IMR-90 (cell line): ENCODE results near the gene MMP8. TPM values are rescaled to one million over a fixed set of nuclear protein-coding genes. Genes with fewer than 3 reads are reported as not detected.

Source experiments
- ATAC-seq: fragments of 200-7000 bp; cut with Tn5 transposase; 2 replicates; pipeline ENCODE4 v1.9.1; 2020; ENCODE audit warnings: low read depth, mild to moderate bottlenecking, moderate library complexity
- BruUV-seq: library from RNA; stranded (reverse); fragments of 400-500 nt; replicated peaks from 2 replicates; lab custom pipeline; 2021; lab: Mats Ljungman, UMichigan
- CTCF ChIA-PET: fragments of 300-600 bp; formaldehyde crosslinking; extraction: SDS; loops from one replicate; lab custom pipeline; 2021; ENCODE audit warnings: antibody characterized with exemption; lab: Yijun Ruan, JAX
- POLR2A ChIA-PET: fragments of 300-600 bp; sonication (Branson Sonifier 250); formaldehyde crosslinking; loops from one replicate; lab custom pipeline; 2022; ENCODE audit warnings: antibody characterized with exemption; ENCODE audit not compliant: unreplicated experiment; lab: Charles Lee
- DNase-seq: peaks from one replicate; pipeline ENCODE4 v3.0.0; 2013
- H2AFZ ChIP-seq: replicated peaks from 2 replicates; pipeline ENCODE3; 2013; ENCODE audit warnings: low read length, mild to moderate bottlenecking; ENCODE audit not compliant: poor library complexity
- H2AK5ac ChIP-seq: 2 replicates; pipeline ENCODE4 v1.6.1; 2013; ENCODE audit warnings: low read depth, low read length, inconsistent platforms
- H2AK9ac ChIP-seq: replicated peaks from 2 replicates; pipeline ENCODE3; 2013; ENCODE audit warnings: mild to moderate bottlenecking, low read depth, low read length, moderate library complexity; ENCODE audit not compliant: poor library complexity
- H2BK120ac ChIP-seq: 2 replicates; pipeline ENCODE4 v1.6.1; 2013; ENCODE audit warnings: low read depth, low read length, inconsistent platforms
- H2BK15ac ChIP-seq: 3 replicates; pipeline ENCODE4 v1.6.1; 2013; ENCODE audit warnings: low read depth, low read length, inconsistent platforms
- H2BK20ac ChIP-seq: 2 replicates; pipeline ENCODE4 v1.6.1; 2013; ENCODE audit warnings: low read depth, mild to moderate bottlenecking, inconsistent platforms, low read length, moderate library complexity
- H2BK5ac ChIP-seq: 2 replicates; pipeline ENCODE4 v1.6.1; 2013; ENCODE audit warnings: mild to moderate bottlenecking, low read depth, low read length, inconsistent platforms; ENCODE audit not compliant: poor library complexity, severe bottlenecking
- H3K14ac ChIP-seq: replicated peaks from 2 replicates; pipeline ENCODE4 v1.6.1; 2013; ENCODE audit warnings: low read depth, low read length, inconsistent platforms
- H3K18ac ChIP-seq: 2 replicates; pipeline ENCODE4 v1.6.1; 2013; ENCODE audit warnings: low read depth, low read length, control low read depth
- H3K23ac ChIP-seq: 2 replicates; pipeline ENCODE4 v1.6.1; 2013; ENCODE audit warnings: low read depth, low read length, inconsistent platforms
- H3K27ac ChIP-seq: 2 replicates; pipeline ENCODE4 v1.5.1; 2013; ENCODE audit warnings: mild to moderate bottlenecking, control low read depth, low read length; ENCODE audit not compliant: insufficient read depth
- H3K27me3 ChIP-seq: 2 replicates; pipeline ENCODE4 v1.6.1; 2013; ENCODE audit warnings: low read length; ENCODE audit not compliant: control insufficient read depth, insufficient read depth
- H3K36me3 ChIP-seq: 2 replicates; pipeline ENCODE4 v1.6.1; 2013; ENCODE audit warnings: low read length, mixed read lengths; ENCODE audit not compliant: control insufficient read depth, insufficient read depth
- H3K4ac ChIP-seq: 2 replicates; pipeline ENCODE4 v1.6.1; 2013; ENCODE audit warnings: low read depth, low read length, inconsistent platforms
- H3K4me1 ChIP-seq: 2 replicates; pipeline ENCODE4 v1.6.1; 2013; ENCODE audit warnings: low read length, mixed read lengths; ENCODE audit not compliant: control insufficient read depth, insufficient read depth
- H3K4me2 ChIP-seq: 2 replicates; pipeline ENCODE4 v1.6.1; 2013; ENCODE audit warnings: low read depth, mild to moderate bottlenecking, control low read depth, low read length, moderate library complexity
- H3K4me3 ChIP-seq: 2 replicates; pipeline ENCODE4 v1.5.1; 2013; ENCODE audit warnings: low read depth, mild to moderate bottlenecking, control low read depth, low read length, moderate library complexity; ENCODE audit not compliant: insufficient read depth
- H3K56ac ChIP-seq: 2 replicates; pipeline ENCODE4 v1.6.1; 2013; ENCODE audit warnings: low read length, inconsistent platforms; ENCODE audit not compliant: insufficient read depth; ENCODE audit errors: extremely low read depth
- H3K79me1 ChIP-seq, 2 experiments: 2 replicates each; pipeline ENCODE4 v1.6.1; 2013; ENCODE audit warnings: low read length in 2 of 2, inconsistent platforms in 1 of 2, low read depth in 1 of 2
- H3K9ac ChIP-seq: 2 replicates; pipeline ENCODE4 v1.6.1; 2013; ENCODE audit warnings: low read depth, low read length, control low read depth
- H3K9me1 ChIP-seq: 2 replicates; pipeline ENCODE4 v1.6.1; 2013; ENCODE audit warnings: low read length, inconsistent platforms; ENCODE audit not compliant: insufficient read depth
- H3K9me3 ChIP-seq: 2 replicates; pipeline ENCODE4 v1.6.1; 2013; ENCODE audit warnings: low read length; ENCODE audit not compliant: control insufficient read depth, insufficient read depth
- H4K20me1 ChIP-seq: 2 replicates; pipeline ENCODE4 v1.6.1; 2013; ENCODE audit warnings: low read length, inconsistent platforms; ENCODE audit not compliant: insufficient read depth
- H4K5ac ChIP-seq: 2 replicates; pipeline ENCODE4 v1.6.1; 2013; ENCODE audit warnings: mild to moderate bottlenecking, low read depth, low read length, control low read depth
- H4K8ac ChIP-seq, 2 experiments: 2 replicates each; pipeline ENCODE4 v1.6.1; 2013; ENCODE audit warnings: low read depth in 2 of 2, low read length in 2 of 2, control low read depth in 1 of 2, inconsistent platforms in 1 of 2
- H4K91ac ChIP-seq: 2 replicates; pipeline ENCODE4 v1.6.1; 2013; ENCODE audit warnings: low read depth, low read length, inconsistent platforms; ENCODE audit not compliant: insufficient read depth
- BHLHE40 ChIP-seq: fragments of 150-350 bp; IDR thresholded peaks from 2 replicates; pipeline ENCODE4 v1.6.1; 2016; ENCODE audit warnings: mild to moderate bottlenecking, low read depth, low read length
- CHD1 ChIP-seq: IDR thresholded peaks from 2 replicates; pipeline ENCODE4 v1.6.1; 2012; ENCODE audit warnings: low read depth, low read length, improper control_type of control experiment
- FOS ChIP-seq: fragments of 150-350 bp; IDR thresholded peaks from 2 replicates; pipeline ENCODE4 v1.6.1; 2016; ENCODE audit warnings: low read depth, low read length
- MAFK ChIP-seq: IDR thresholded peaks from 2 replicates; pipeline ENCODE4 v1.6.1; 2012; ENCODE audit warnings: low read depth, low read length, improper control_type of control experiment
- MXI1 ChIP-seq: IDR thresholded peaks from 2 replicates; pipeline ENCODE4 v1.6.1; 2012; ENCODE audit warnings: low read depth, mild to moderate bottlenecking, low read length, moderate library complexity, borderline replicate concordance
- POLR2A ChIP-seq: IDR thresholded peaks from 2 replicates; pipeline ENCODE4 v1.6.1; 2012; ENCODE audit warnings: mild to moderate bottlenecking, low read depth, low read length
- RAD21 ChIP-seq: IDR thresholded peaks from 2 replicates; pipeline ENCODE4 v1.6.1; 2012; ENCODE audit warnings: low read length, improper control_type of control experiment
- RFX5 ChIP-seq: IDR thresholded peaks from 2 replicates; pipeline ENCODE4 v1.8.0; 2012; ENCODE audit warnings: low read depth, mild to moderate bottlenecking, low read length, moderate library complexity
- WGBS, 2 experiments: methylation state at CpG; one replicate each; pipeline versions ENCODE4 v1.1.5 to v1.1.7; 2013; ENCODE audit warnings: missing lambda C conversion rate in 2 of 2; ENCODE audit not compliant: insufficient read length in 1 of 2; ENCODE audit errors: extremely low coverage in 2 of 2; 5-methylcytosine and 5-hydroxymethylcytosine counted together
- dilution Hi-C: fragments of 300-500 bp; cut with HindIII; formaldehyde crosslinking; loops from one replicate; pipeline ENCODE4 v1.14.3; 2018; ENCODE audit warnings: low sequenced_read_pairs; ENCODE audit not compliant: unreplicated experiment
- in situ Hi-C: fragments of 300-500 bp; cut with MboI; formaldehyde crosslinking; loops from 3 replicates; pipeline ENCODE4 v1.14.3; 2019; ENCODE audit warnings: low sequenced_read_pairs, inconsistent platforms, mixed read lengths
- intact Hi-C: fragments of 100-400 bp; cut with micrococcal nuclease; formaldehyde crosslinking; loops from 2 replicates; pipeline ENCODE4 v1.10.0; 2022
- polyA plus RNA-seq, 3 experiments: library from polyadenylated mRNA; depleted of rRNA; stranded (reverse); fragments of >200 nt; gene quantifications; 2 replicates each; pipeline ENCODE4 v1.2.3, GENCODE V29; 2012; ENCODE audit warnings: low replicate concordance in 1 of 3
- total RNA-seq: library from RNA; depleted of rRNA; stranded (reverse); fragments of >200 nt; gene quantifications from 2 replicates; pipeline ENCODE4 v1.2.3, GENCODE V29; 2012
- TF ChIP-seq, protein P1 (sequence below): conservative IDR thresholded peaks from 2 replicates; pipeline ENCODE4 v1.5.1; 2012; ENCODE audit warnings: mild to moderate bottlenecking, low read depth, low read length, improper control_type of control experiment

MMP8 gene
- total and polyA plus RNA-seq, 2 of the 4 experiments (the other 2 are of a cell fraction): 0.05 to 0.18 TPM

DNA sequence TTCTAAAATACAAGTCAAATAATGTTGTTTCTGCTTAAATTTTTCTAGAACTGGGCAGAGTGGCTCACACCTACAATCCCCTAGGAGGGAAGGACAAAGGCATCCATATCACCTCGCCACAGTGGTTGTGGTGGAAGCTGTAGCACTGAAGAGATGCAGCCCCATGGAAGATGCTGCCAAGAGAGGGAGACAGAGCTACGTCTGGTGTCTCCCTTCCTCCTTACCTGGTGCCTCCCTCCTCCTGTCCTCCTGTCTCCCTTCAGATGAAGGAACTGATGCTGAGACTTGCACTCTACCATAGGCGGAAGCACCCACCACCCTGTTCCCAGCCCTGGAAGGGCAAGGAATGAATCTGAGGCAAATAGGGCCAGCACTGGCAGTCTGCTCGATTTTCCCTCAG, 41.5 kb downstream of the MMP8 start:
- ChIA-PET CTCF (no interaction called here), POLR2A (no interaction called here)
- H3K9me1 ChIP-seq: peaks cover 2% of the 10 kb centered on the region; the same call in 1 of the 2 replicates
- no peak overlapping the region for H3K23ac ChIP-seq
- H3K4me2 ChIP-seq: no peak overlapping the region
- H3K4ac ChIP-seq: no peak overlapping the region
- no peak overlapping the region for H3K18ac ChIP-seq
- no peak overlapping the region for H2BK20ac ChIP-seq
- no peak overlapping the region for H2AK5ac ChIP-seq
- no peaks in the 10 kb centered on the region for H4K20me1 ChIP-seq
- H3K14ac ChIP-seq: no peak overlapping the region
- no peak overlapping the region for H4K91ac ChIP-seq
- no peaks in the 10 kb centered on the region for H3K36me3 ChIP-seq
- H2BK5ac ChIP-seq: no peak overlapping the region
- no peak overlapping the region for H3K27ac ChIP-seq
- no peaks in the 10 kb centered on the region for H3K9me3 ChIP-seq
- dilution Hi-C loops (no loop called here), in situ Hi-C loops (no loop called here), intact Hi-C loops (no loop called here)
- no peak overlapping the region for H3K56ac ChIP-seq
- H3K4me1 ChIP-seq: no peaks in the 10 kb centered on the region
- DNase-seq: no peak
- BruUV-seq: no TSS peak
- no peaks in the 10 kb centered on the region for H3K79me1 ChIP-seq
- no peak overlapping the region for H4K5ac ChIP-seq
- H2AK9ac ChIP-seq: no peak overlapping the region
- H3K27me3 ChIP-seq: peaks cover 9% of the 10 kb centered on the region
- H3K9ac ChIP-seq: no peak overlapping the region
- no peak overlapping the region for H2AFZ ChIP-seq
- TF ChIP-seq, protein P1, sequence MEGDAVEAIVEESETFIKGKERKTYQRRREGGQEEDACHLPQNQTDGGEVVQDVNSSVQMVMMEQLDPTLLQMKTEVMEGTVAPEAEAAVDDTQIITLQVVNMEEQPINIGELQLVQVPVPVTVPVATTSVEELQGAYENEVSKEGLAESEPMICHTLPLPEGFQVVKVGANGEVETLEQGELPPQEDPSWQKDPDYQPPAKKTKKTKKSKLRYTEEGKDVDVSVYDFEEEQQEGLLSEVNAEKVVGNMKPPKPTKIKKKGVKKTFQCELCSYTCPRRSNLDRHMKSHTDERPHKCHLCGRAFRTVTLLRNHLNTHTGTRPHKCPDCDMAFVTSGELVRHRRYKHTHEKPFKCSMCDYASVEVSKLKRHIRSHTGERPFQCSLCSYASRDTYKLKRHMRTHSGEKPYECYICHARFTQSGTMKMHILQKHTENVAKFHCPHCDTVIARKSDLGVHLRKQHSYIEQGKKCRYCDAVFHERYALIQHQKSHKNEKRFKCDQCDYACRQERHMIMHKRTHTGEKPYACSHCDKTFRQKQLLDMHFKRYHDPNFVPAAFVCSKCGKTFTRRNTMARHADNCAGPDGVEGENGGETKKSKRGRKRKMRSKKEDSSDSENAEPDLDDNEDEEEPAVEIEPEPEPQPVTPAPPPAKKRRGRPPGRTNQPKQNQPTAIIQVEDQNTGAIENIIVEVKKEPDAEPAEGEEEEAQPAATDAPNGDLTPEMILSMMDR: no peak
- TF ChIP-seq MAFK (no peak), FOS (no peak), MXI1 (no peak), BHLHE40 (no peak), RFX5 (no peak), RAD21 (no peak), POLR2A (no peak), CHD1 (no peak)
- H2BK15ac ChIP-seq: no peak overlapping the region
- H4K8ac ChIP-seq: no peak overlapping the region
- ATAC-seq: no peak
- H2BK120ac ChIP-seq: no peak overlapping the region
- 29% methylated on average over 1 of the region's 4 CpGs; no CpG with 5 or more reads in 1 of the 2 experiments for WGBS, 2 experiments
- H3K4me3 ChIP-seq: no peak overlapping the region
